ENCODE measurements around the gene COL15A1. TPM values are rescaled to one million over a fixed set of nuclear protein-coding genes. Genes with fewer than 3 reads are reported as not detected.

Gene COL15A1
- total RNA-seq, 1 experiment from 2014 or later = not detected

- intact Hi-C loops (cut with micrococcal nuclease) = no loop called here
- Mint-ChIP-seq H3K4me3 (ENCODE audit: unreplicated experiment) (no peak overlapping the region), H3K36me3 (ENCODE audit: insufficient read depth, unreplicated experiment) (no peaks in the 10 kb centered on the region), H3K27ac (ENCODE audit: low read depth, unreplicated experiment) (no peak overlapping the region), H3K27me3 (ENCODE audit: insufficient read depth, unreplicated experiment) (peaks cover 14% of the 10 kb centered on the region), H3K4me1 (ENCODE audit: insufficient read depth, unreplicated experiment) (no peaks in the 10 kb centered on the region), H3K9me3 (ENCODE audit: unreplicated experiment) (no peaks in the 10 kb centered on the region)
- CTCF ChIA-PET = interaction anchor here (0.6 to 2.3 kb wide), 5 partner anchors 32 to 773 kb away, joined by 3 to 11 read pairs (median 3); no protein-coding TSS in a partner anchor
- TF ChIP-seq, protein P1, sequence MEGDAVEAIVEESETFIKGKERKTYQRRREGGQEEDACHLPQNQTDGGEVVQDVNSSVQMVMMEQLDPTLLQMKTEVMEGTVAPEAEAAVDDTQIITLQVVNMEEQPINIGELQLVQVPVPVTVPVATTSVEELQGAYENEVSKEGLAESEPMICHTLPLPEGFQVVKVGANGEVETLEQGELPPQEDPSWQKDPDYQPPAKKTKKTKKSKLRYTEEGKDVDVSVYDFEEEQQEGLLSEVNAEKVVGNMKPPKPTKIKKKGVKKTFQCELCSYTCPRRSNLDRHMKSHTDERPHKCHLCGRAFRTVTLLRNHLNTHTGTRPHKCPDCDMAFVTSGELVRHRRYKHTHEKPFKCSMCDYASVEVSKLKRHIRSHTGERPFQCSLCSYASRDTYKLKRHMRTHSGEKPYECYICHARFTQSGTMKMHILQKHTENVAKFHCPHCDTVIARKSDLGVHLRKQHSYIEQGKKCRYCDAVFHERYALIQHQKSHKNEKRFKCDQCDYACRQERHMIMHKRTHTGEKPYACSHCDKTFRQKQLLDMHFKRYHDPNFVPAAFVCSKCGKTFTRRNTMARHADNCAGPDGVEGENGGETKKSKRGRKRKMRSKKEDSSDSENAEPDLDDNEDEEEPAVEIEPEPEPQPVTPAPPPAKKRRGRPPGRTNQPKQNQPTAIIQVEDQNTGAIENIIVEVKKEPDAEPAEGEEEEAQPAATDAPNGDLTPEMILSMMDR (IDR thresholded peaks at IDR 0.05; ENCODE audit: unreplicated experiment) = no peak
- POLR2A ChIA-PET = no interaction called here
- BruUV-seq (replicated peaks) = no TSS peak
- no peak for DNase-seq (ENCODE audit: unreplicated experiment)
Observed at GRCh38 chr9:98966676-98967075, 23.0 kb downstream of the COL15A1 start.

- no TSS peak for BruUV-seq (replicated peaks)
- TF ChIP-seq, protein P1 (IDR thresholded peaks at IDR 0.05; ENCODE audit: unreplicated experiment) = no peak
- no peaks in the 10 kb centered on the region for H3K9me3 Mint-ChIP-seq (ENCODE audit: unreplicated experiment)
- intact Hi-C loops (cut with micrococcal nuclease) = no loop called here
- H3K27ac Mint-ChIP-seq (ENCODE audit: low read depth, unreplicated experiment) = no peak overlapping the region
- H3K4me1 Mint-ChIP-seq (ENCODE audit: insufficient read depth, unreplicated experiment) = no peaks in the 10 kb centered on the region
- POLR2A ChIA-PET = interaction anchor here (0.9 kb wide), 1 partner anchor 100 kb away, joined by 3 read pairs; no protein-coding TSS in a partner anchor
- CTCF ChIA-PET = interaction anchor here (1.1 to 2.3 kb wide), 3 partner anchors 31 to 173 kb away, joined by 3 to 11 read pairs (median 4); no protein-coding TSS in a partner anchor
- peaks cover 9% of the 10 kb centered on the region for H3K27me3 Mint-ChIP-seq (ENCODE audit: insufficient read depth, unreplicated experiment)
- no peaks in the 10 kb centered on the region for H3K36me3 Mint-ChIP-seq (ENCODE audit: insufficient read depth, unreplicated experiment)
- H3K4me3 Mint-ChIP-seq (ENCODE audit: unreplicated experiment) = no peak overlapping the region
- no peak for DNase-seq (ENCODE audit: unreplicated experiment)
Observed at GRCh38 chr9:98967257-98967656, 23.6 kb downstream of the COL15A1 start.

GRCh38 chr9:98967680-98968079 lies 24.0 kb downstream of the COL15A1 start:
- DNase-seq (ENCODE audit: unreplicated experiment) = no peak
- peaks cover 7% of the 10 kb centered on the region for H3K27me3 Mint-ChIP-seq (ENCODE audit: insufficient read depth, unreplicated experiment)
- CTCF ChIA-PET = interaction anchor here (1.0 to 1.8 kb wide), 2 partner anchors 9 to 173 kb away, joined by 4 read pairs; no protein-coding TSS in a partner anchor
- no peaks in the 10 kb centered on the region for H3K36me3 Mint-ChIP-seq (ENCODE audit: insufficient read depth, unreplicated experiment)
- no peak overlapping the region for H3K4me3 Mint-ChIP-seq (ENCODE audit: unreplicated experiment)
- TF ChIP-seq, protein P1 (IDR thresholded peaks at IDR 0.05; ENCODE audit: unreplicated experiment) = no peak
- POLR2A ChIA-PET = interaction anchor here (0.9 kb wide), 1 partner anchor 100 kb away, joined by 3 read pairs; no protein-coding TSS in a partner anchor
- H3K4me1 Mint-ChIP-seq (ENCODE audit: insufficient read depth, unreplicated experiment) = no peaks in the 10 kb centered on the region
- BruUV-seq (replicated peaks) = no TSS peak
- intact Hi-C loops (cut with micrococcal nuclease) = no loop called here
- no peaks in the 10 kb centered on the region for H3K9me3 Mint-ChIP-seq (ENCODE audit: unreplicated experiment)
- H3K27ac Mint-ChIP-seq (ENCODE audit: low read depth, unreplicated experiment) = no peak overlapping the region

DNA sequence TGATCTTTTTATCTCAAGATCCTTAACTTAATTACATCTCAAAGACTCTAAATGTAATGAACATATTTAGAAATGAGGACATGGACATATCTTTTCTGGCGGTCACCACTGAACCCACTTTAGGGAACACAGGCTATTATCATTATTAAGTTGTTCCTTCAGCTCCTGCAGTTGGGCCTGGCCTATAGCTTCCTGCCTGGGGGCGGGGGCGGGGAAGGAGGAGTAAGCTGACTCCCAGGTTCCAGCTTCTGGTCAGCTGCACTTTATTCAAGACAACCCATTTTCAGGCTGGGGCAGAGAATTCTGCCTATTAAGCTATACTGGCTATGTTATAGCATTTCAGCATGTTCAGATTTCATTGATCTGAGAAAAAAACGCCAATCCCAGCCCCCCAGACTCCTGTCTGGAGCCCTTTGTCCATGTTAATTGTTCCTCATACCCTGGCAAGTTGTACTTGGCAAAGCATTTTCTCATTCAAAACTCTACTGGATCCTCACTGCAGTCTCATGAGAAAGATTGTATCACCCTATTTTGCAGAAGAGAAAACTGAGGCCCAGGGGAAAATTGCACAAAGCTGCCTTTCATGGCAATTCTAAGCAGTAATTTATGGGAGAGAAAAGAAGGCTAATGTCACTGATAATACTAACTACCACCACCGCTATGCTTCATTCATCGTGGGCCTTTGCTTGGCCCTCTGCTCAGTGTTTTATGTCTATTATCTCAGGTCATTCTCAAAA lies 25.1 kb downstream of the COL15A1 start:
- Mint-ChIP-seq H3K36me3 (ENCODE audit: insufficient read depth, unreplicated experiment) (no peaks in the 10 kb centered on the region), H3K27me3 (ENCODE audit: insufficient read depth, unreplicated experiment) (peaks cover 14% of the 10 kb centered on the region), H3K9me3 (ENCODE audit: unreplicated experiment) (no peaks in the 10 kb centered on the region), H3K27ac (ENCODE audit: low read depth, unreplicated experiment) (no peak overlapping the region), H3K4me1 (ENCODE audit: insufficient read depth, unreplicated experiment) (no peaks in the 10 kb centered on the region), H3K4me3 (ENCODE audit: unreplicated experiment) (no peak overlapping the region)
- no TSS peak for BruUV-seq (replicated peaks)
- DNase-seq (ENCODE audit: unreplicated experiment) = no peak
- ChIA-PET POLR2A (no interaction called here), CTCF (interaction anchor here (0.6 to 1.0 kb wide), 4 partner anchors 10 to 173 kb away, joined by 3 to 6 read pairs (median 4); no protein-coding TSS in a partner anchor)
- intact Hi-C loops (cut with micrococcal nuclease) = no loop called here
- TF ChIP-seq, protein P1 (IDR thresholded peaks at IDR 0.05; ENCODE audit: unreplicated experiment) = no peak

Data from MCF 10A (cell line).